GM21576 (cell line): ENCODE data around the gene UBXN11.
"Not testable (repeated sequence)": the region's sequence is repeated elsewhere in the genome, so short reads cannot be mapped to it uniquely, and the experiment has no call there.

Experiments
- ATAC-seq: cut with Tn5 transposase; IDR thresholded peaks from one replicate; pipeline ENCODE4 v1.9.1; 2021; ENCODE audit warnings: mild to moderate bottlenecking, moderate library complexity; ENCODE audit not compliant: unreplicated experiment

Gene UBXN11

GRCh38 chr1:26337625-26338024 lies 31.2 kb upstream of the UBXN11 start:
- ATAC-seq = no peak

GRCh38 chr1:26337206-26337535 lies 30.7 kb upstream of the UBXN11 start:
- no peak for ATAC-seq

GRCh38 chr1:26336477-26337205 lies 30.2 kb upstream of the UBXN11 start:
- no peak for ATAC-seq

- no peak for ATAC-seq
Observed at GRCh38 chr1:26335774-26336476, 29.5 kb upstream of the UBXN11 start.

GRCh38 chr1:26333312-26333711 lies 26.9 kb upstream of the UBXN11 start:
- not testable (repeated sequence) for ATAC-seq

GRCh38 chr1:26330276-26330675 lies 23.8 kb upstream of the UBXN11 start:
- ATAC-seq = no peak

- not testable (repeated sequence) for ATAC-seq
Observed at GRCh38 chr1:26329380-26329779, 22.9 kb upstream of the UBXN11 start.

GRCh38 chr1:26328597-26328996 lies 22.2 kb upstream of the UBXN11 start:
- ATAC-seq = no peak

GRCh38 chr1:26327956-26328362 lies 21.5 kb upstream of the UBXN11 start:
- ATAC-seq = no peak

- ATAC-seq = no peak
Observed at GRCh38 chr1:26324550-26324949, 18.1 kb upstream of the UBXN11 start.

GRCh38 chr1:26323382-26323781 lies 16.9 kb upstream of the UBXN11 start:
- ATAC-seq = no peak

- no peak for ATAC-seq
Observed at GRCh38 chr1:26322042-26322331, 15.6 kb upstream of the UBXN11 start.

- peak; percentile 33 for ATAC-seq
Observed at GRCh38 chr1:26321315-26322041, 15.0 kb upstream of the UBXN11 start.

GRCh38 chr1:26320896-26321295 lies 14.5 kb upstream of the UBXN11 start:
- no peak for ATAC-seq

GRCh38 chr1:26318338-26319064 lies 12.1 kb upstream of the UBXN11 start:
- ATAC-seq = no peak

- ATAC-seq = peak; percentile 45
Observed at GRCh38 chr1:26317612-26318337, 11.3 kb upstream of the UBXN11 start, which contains the start of gene CD52. Gene CD52 (plus strand): TSS chr1:26317958. CDS start chr1:26318018, 60 bp downstream.

- ATAC-seq = no peak
Observed at GRCh38 chr1:26317146-26317545, 10.7 kb upstream of the UBXN11 start.

- no peak for ATAC-seq
Observed at GRCh38 chr1:26315874-26316850, 9.7 kb upstream of the UBXN11 start.

- ATAC-seq = no peak
Observed at GRCh38 chr1:26314501-26314900, 8.1 kb upstream of the UBXN11 start.
